ENCODE measurements around the gene PGM1.

DNA sequence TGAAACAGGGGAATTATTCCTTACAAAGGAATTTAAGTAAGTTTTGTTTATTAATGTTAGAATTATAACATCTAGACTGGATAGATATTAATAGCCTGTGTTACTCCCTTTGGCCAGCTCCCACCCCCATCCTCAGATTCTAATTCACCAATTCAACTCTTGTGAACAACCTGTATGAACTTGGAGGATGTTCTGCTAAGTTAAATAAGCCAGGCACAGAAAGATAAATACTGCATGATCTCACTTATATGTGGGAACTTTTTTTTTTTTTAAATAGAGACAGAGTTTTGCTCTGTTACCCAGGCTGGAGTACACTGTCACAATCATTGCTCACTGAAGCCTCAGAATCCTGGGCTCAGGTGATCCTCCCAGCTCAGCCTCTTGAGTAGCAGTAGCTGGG, 37.7 kb upstream of the PGM1 start:
- TF ChIP-seq, protein P1, sequence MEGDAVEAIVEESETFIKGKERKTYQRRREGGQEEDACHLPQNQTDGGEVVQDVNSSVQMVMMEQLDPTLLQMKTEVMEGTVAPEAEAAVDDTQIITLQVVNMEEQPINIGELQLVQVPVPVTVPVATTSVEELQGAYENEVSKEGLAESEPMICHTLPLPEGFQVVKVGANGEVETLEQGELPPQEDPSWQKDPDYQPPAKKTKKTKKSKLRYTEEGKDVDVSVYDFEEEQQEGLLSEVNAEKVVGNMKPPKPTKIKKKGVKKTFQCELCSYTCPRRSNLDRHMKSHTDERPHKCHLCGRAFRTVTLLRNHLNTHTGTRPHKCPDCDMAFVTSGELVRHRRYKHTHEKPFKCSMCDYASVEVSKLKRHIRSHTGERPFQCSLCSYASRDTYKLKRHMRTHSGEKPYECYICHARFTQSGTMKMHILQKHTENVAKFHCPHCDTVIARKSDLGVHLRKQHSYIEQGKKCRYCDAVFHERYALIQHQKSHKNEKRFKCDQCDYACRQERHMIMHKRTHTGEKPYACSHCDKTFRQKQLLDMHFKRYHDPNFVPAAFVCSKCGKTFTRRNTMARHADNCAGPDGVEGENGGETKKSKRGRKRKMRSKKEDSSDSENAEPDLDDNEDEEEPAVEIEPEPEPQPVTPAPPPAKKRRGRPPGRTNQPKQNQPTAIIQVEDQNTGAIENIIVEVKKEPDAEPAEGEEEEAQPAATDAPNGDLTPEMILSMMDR (IDR thresholded peaks at IDR 0.05) = no peak
- no peak for TF ChIP-seq POLR2A (IDR thresholded peaks at IDR 0.05)

Measured in thyroid gland (tissue), 4 donors.